GM23248 (cell line): Measurements from ENCODE around the gene MCOLN1.

Experiments
- EZH2 ChIP-seq: fragments of 200-600 bp; sonication (generic); IDR thresholded peaks from 2 replicates; pipeline ENCODE4 v1.6.1; 2018; ENCODE audit warnings: antibody characterized with exemption, mild to moderate bottlenecking; ENCODE audit not compliant: insufficient read depth, poor library complexity, severe bottlenecking
- EZH2phosphoT487 ChIP-seq: fragments of 200-600 bp; sonication (generic); IDR thresholded peaks from 2 replicates; pipeline ENCODE4 v1.6.1; 2018; ENCODE audit warnings: antibody characterized with exemption, moderate library complexity, mild to moderate bottlenecking, low read depth; ENCODE audit not compliant: insufficient read depth

- TF ChIP-seq EZH2 (no peak), EZH2phosphoT487 (no peak)
Measured at GRCh38 chr19:7533925-7534480, 11.6 kb downstream of the MCOLN1 start.
